Mesothelial cell of epicardium (in vitro differentiated cells): Measurements from ENCODE around the gene SMOC2. TPM values are rescaled to one million over a fixed set of nuclear protein-coding genes. Genes with fewer than 3 reads are reported as not detected.

Experiments
- DNase-seq, 2 experiments: peaks; one replicate each; pipeline ENCODE4 v3.0.0; 2021; ENCODE audit warnings: low spot score in 2 of 2; ENCODE audit not compliant: unreplicated experiment in 2 of 2
- H3K27ac Mint-ChIP-seq: 2 replicates; pipeline ENCODE4 v1.8.0; 2021; ENCODE audit warnings: mixed read lengths
- H3K27me3 Mint-ChIP-seq: 2 replicates; pipeline ENCODE4 v1.8.0; 2021; ENCODE audit warnings: low read depth, mixed read lengths
- H3K36me3 Mint-ChIP-seq: 2 replicates; pipeline ENCODE4 v1.8.0; 2021; ENCODE audit warnings: mixed read lengths
- H3K4me1 Mint-ChIP-seq: 2 replicates; pipeline ENCODE4 v1.8.0; 2021; ENCODE audit warnings: mixed read lengths
- H3K4me3 Mint-ChIP-seq: 2 replicates; pipeline ENCODE4 v1.8.0; 2021; ENCODE audit warnings: mild to moderate bottlenecking, moderate library complexity, mixed read lengths
- H3K9me3 Mint-ChIP-seq: 2 replicates; pipeline ENCODE4 v1.8.0; 2021; ENCODE audit warnings: mixed read lengths
- total RNA-seq: library from RNA; stranded (reverse); gene quantifications from 3 replicates; pipeline ENCODE4 v1.2.1, GENCODE V29; 2021
- TF ChIP-seq, protein P1 (sequence below): fragments of 200-600 bp; sonication (generic); IDR thresholded peaks from one replicate; pipeline ENCODE4 v1.5.0; 2021; ENCODE audit warnings: antibody characterized with exemption; ENCODE audit not compliant: unreplicated experiment

SMOC2 gene
- total RNA-seq, 1 donor from 2014 or later, result 4.4 TPM

DNA sequence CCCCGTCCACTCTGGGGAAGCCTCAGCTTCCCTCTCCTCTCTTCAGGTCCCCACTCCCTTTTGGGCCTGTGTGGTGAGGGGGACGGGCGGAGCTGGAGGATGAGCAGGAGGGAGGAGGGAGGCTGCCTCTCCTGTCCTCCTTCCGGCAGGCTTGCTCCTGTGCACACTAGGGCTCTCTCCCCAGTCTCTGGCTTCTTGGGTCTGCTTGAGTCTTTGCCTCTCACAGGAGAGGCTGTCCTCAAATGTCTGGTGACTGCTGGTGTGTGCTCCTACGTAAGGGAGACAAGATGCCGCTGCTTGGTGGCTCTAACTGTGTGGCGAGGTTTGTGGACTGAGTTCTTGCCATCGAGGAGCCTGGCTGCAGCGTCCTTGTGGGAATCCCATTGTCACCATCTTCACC, 8.8 kb upstream of the SMOC2 start:
- TF ChIP-seq, protein P1, sequence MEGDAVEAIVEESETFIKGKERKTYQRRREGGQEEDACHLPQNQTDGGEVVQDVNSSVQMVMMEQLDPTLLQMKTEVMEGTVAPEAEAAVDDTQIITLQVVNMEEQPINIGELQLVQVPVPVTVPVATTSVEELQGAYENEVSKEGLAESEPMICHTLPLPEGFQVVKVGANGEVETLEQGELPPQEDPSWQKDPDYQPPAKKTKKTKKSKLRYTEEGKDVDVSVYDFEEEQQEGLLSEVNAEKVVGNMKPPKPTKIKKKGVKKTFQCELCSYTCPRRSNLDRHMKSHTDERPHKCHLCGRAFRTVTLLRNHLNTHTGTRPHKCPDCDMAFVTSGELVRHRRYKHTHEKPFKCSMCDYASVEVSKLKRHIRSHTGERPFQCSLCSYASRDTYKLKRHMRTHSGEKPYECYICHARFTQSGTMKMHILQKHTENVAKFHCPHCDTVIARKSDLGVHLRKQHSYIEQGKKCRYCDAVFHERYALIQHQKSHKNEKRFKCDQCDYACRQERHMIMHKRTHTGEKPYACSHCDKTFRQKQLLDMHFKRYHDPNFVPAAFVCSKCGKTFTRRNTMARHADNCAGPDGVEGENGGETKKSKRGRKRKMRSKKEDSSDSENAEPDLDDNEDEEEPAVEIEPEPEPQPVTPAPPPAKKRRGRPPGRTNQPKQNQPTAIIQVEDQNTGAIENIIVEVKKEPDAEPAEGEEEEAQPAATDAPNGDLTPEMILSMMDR, result no peak
- DNase-seq, result peak in 1 of 2 experiments; percentile 24
- no peaks in the 10 kb centered on the region for H3K36me3 Mint-ChIP-seq
- peaks cover 37% of the 10 kb centered on the region for H3K27me3 Mint-ChIP-seq
- no peak overlapping the region for H3K4me3 Mint-ChIP-seq
- peaks cover 10% of the 10 kb centered on the region for H3K9me3 Mint-ChIP-seq
- peaks cover under 1% of the 10 kb centered on the region for H3K4me1 Mint-ChIP-seq
- no peak overlapping the region for H3K27ac Mint-ChIP-seq

GRCh38 chr6:168433898-168434297, 7.1 kb upstream of the SMOC2 start:
- no peaks in the 10 kb centered on the region for H3K4me1 Mint-ChIP-seq
- H3K27me3 Mint-ChIP-seq, result peaks cover 46% of the 10 kb centered on the region
- H3K4me3 Mint-ChIP-seq, result no peak overlapping the region
- H3K36me3 Mint-ChIP-seq, result no peaks in the 10 kb centered on the region
- TF ChIP-seq, protein P1, result no peak
- DNase-seq, result peak in 1 of 2 experiments; percentile 16
- peaks cover 10% of the 10 kb centered on the region for H3K9me3 Mint-ChIP-seq
- no peak overlapping the region for H3K27ac Mint-ChIP-seq

- H3K27me3 Mint-ChIP-seq, result peaks cover 52% of the 10 kb centered on the region
- H3K36me3 Mint-ChIP-seq, result no peaks in the 10 kb centered on the region
- no peak for DNase-seq
- no peaks in the 10 kb centered on the region for H3K4me1 Mint-ChIP-seq
- H3K27ac Mint-ChIP-seq, result no peak overlapping the region
- no peak overlapping the region for H3K4me3 Mint-ChIP-seq
- peaks cover 10% of the 10 kb centered on the region for H3K9me3 Mint-ChIP-seq
- TF ChIP-seq, protein P1, result no peak
These were observed 6.5 kb upstream of the SMOC2 start for GRCh38 chr6:168434505-168434904.

DNA sequence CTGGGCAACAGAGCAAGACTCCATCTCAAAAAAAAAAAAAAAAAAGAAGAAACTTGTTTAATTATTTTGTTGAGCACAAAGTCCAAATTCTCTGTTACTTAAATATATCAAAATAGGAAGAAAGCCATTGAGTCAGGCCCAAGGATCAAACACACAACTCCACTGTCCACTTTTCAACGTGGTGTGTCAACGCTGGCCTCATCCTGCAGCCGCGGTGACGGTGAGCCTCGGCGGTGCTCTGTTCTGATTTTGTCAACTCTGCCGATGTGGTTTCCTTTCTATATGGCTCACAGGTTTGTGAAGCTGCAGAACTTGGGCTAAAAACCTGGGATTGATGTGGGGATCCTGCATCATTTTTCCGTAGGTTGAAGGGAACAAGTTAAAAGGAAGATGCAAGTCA, 3.2 kb upstream of the SMOC2 start:
- TF ChIP-seq, protein P1, result no peak
- DNase-seq, result no peak
- H3K9me3 Mint-ChIP-seq, result peaks cover 10% of the 10 kb centered on the region
- H3K4me3 Mint-ChIP-seq, result no peak overlapping the region
- no peaks in the 10 kb centered on the region for H3K36me3 Mint-ChIP-seq
- H3K27me3 Mint-ChIP-seq, result peaks cover 60% of the 10 kb centered on the region
- H3K27ac Mint-ChIP-seq, result no peak overlapping the region
- peaks cover 19% of the 10 kb centered on the region for H3K4me1 Mint-ChIP-seq

DNA sequence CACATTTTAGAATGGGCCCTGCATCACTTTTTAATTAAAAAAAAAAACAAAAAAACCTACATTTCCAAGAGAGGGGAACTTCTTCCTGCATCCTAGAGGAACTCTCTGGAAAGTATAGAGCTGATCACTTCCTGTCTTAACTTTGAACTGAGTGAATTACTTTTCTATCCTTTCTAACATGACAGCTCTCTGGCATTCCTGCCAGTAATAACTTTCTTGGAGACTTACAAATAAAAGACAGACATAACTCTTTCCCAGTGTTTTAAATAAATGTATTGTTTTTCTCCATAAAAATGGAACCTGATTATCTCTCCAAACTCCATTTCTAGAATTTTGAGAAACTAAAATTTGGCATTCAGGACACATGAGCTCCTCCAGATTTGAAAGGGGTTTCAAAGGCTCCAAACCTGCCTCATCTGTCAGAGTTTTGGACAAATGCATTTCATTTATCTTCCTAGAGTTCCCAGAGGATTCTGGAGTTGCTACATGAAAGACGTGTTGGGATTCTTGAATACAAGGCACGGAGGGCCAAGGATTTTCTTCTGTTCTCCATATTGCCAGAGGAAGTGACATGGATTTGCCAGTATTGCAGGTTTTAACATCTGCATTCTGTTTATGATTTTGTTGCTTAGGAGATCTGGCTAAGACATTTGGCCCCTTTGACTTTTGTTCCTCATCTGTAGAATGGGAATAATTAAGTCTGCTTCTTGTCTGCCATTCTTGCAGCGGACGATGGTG, 2.0 kb upstream of the SMOC2 start:
- peaks cover 26% of the 10 kb centered on the region for H3K4me1 Mint-ChIP-seq
- H3K36me3 Mint-ChIP-seq, result no peaks in the 10 kb centered on the region
- no peak overlapping the region for H3K4me3 Mint-ChIP-seq
- H3K27ac Mint-ChIP-seq, result no peak overlapping the region
- peaks cover 10% of the 10 kb centered on the region for H3K9me3 Mint-ChIP-seq
- peaks cover 68% of the 10 kb centered on the region for H3K27me3 Mint-ChIP-seq
- TF ChIP-seq, protein P1, result no peak
- DNase-seq, result no peak
